T47D (cell line): ENCODE measurements around the gene SH3PXD2A.
A peak's percentile ranks its signal among the peaks of the same experiment; 100 is the strongest.
"Not testable (repeated sequence)": the region's sequence is repeated elsewhere in the genome, so short reads cannot be mapped to it uniquely, and the experiment has no call there.

Experiments used
- DNase-seq, 2 experiments: peaks; one replicate each; pipeline versions ENCODE4 v3.0.0 to v3.0.0-alpha.2; 2011 to 2012; ENCODE audit warnings: low read depth in 1 of 2, low spot score in 1 of 2
- JUND ChIP-seq: IDR thresholded peaks from 2 replicates; pipeline ENCODE4 v1.6.1; 2012; ENCODE audit warnings: low read depth
- in situ Hi-C: cut with HindIII; loops from 2 replicates; pipeline ENCODE4 v1.10.0; 2016; ENCODE audit warnings: low sequenced_read_pairs, low pct_unique_long_range_greater_than_20kb

Gene SH3PXD2A

DNA sequence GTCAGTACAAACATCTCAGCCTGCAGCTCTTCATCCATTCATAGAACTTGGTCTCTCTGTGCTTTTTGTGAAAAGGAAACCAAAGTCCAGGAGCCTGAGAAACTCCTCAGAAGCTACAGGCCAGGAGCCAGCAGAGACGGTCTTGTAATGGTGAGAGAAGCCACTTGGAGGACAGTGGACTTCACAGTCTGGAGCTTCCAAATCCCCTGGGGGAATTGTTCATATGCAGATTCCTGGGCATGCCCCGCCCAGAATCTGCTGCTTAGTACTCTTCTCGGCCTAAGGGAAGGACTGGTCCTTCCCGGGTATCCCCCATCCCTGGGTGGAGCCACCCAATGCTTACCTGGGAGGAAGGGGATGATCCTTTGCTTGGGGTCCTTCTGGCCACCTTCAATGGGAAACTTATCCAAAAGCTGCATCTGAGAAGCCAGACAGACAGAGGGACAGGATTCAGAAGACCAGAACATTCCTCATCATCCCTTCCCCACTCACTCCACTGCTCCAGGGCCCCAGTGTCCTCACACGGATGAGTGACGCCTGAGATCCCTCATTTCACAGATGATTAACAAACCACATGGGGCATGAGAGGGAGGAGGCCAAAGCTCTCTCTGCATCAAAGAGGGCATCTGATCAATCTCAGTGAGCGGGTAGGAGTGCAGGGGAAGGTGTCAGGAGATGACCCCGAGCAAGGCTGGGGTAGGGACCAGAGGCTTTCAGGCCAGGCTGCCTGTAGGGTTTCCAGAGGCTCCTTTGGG is 88.4 kb downstream of the SH3PXD2A start:
- TF ChIP-seq JUND: no peak
- no peak for DNase-seq
- in situ Hi-C loops: no loop called here

DNA sequence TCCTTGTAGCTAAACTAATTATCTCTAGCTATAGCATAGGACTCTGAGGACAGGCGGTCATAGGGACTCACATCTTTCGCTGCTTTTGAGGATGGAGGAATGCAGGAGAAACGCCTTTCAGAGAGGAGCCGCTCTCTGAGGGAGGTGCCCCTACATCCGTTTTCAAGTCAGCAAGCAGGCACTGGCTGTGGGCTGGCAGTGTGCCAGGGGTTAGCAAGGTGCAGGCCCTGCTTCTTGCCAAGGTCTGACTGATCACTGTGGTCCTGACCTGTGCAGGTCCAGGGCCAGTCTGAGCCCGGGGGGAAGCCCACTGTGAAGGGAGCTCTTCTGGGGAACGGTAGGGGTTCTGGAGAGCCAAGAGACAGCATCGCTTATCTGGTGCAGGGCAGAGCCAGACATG is 89.4 kb downstream of the SH3PXD2A start:
- no peak for TF ChIP-seq JUND
- in situ Hi-C loops: no loop called here
- no peak for DNase-seq

DNA sequence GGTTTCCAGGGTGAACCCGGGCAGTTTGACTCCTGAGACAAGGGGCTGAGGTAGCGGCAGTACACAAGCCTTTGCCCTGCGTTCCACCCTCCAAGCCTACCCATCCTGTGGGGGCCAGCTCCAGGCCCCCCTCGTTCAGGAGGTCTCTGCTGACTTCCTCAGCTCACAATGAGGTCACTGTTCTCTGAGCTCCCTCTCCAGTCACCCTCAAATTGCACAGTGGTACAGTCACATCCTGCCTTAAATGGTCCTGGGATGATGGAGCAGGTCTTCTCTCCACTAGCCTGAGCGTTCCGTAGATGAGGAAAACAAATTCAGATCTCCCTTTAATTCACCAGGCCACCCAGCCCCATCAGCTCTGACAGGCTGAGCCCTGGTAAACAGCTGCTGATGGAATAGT is 90.2 kb downstream of the SH3PXD2A start:
- no peak for DNase-seq
- in situ Hi-C loops: no loop called here
- TF ChIP-seq JUND: no peak

DNA sequence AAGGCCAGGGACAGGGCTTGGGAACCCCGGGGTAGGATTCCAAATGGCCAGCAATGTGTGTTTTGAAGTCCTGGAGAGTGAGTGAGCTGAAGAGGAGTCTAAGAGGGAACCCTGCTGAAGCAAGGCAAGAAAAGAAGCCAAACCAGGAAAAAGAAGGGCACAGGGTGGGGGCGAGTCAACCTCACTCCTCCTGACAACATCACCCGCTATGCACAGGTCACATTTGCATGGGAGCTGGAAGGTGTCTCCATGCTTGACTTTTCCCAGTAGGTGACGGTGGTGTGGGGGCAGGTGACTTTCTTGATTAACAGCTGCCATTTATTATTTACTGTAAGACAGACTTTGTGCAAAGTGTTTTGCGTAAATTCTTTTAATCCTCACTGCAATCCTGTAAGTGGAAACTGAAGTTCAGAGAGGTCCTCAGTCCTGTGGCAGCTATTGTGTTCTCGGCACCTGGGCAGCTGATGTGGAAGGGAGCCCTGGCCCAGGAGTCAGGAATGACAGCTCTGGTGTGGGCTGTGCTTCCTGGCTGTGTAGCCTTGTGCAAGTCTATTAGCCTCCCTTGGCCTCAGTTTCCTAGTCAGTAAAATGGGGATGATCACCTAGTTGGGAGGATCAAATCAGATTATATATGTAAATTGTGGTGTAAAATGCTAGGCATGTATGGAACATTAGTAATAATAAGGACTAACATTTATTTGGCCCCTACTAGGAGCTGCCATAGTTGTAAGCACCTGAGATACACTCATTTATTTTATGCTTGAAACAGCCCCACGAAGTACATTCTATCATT is 90.9 kb downstream of the SH3PXD2A start:
- no peak for DNase-seq
- no peak for TF ChIP-seq JUND
- in situ Hi-C loops: no loop called here

DNA sequence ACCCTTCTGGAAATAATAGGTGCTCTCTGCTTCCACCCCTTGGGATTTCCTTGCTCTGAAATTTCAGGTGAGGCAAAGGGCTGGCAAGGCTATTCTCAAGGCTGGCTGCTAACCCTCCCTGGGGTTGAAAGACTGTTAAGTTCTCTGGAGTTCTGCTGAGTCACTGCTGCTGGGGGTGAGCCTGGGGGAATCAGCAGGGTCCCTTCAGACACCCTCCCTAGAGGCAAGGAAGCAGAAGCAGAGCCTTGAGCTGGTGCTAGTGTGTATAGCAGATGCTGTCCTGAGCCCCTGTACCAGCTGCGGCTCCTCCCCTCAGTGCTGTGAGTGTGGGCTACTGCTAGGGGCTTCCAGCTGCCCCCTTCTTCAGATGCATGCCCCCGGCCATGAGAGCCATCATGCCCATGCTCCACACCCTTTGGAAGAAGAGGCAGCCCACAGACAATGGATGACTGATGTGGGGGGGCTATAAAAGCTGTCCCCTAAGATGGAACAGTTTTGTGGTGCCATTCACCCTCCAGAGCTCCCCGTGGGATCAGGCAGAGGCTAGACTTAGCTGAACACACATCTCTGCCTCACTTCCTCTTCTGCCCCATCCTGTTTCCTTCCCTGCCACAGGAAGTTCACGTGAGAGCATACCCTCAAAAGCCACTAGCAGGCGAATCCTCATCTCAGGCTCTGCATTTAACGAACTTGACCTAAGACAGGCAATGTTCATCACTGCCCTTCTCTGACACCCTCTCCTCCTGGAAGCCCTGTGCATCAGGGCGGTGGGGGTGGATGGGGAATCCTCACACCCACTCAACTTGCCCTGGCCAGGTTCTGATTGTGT is 91.8 kb downstream of the SH3PXD2A start:
- no peak for TF ChIP-seq JUND
- in situ Hi-C loops: no loop called here
- DNase-seq: no peak

DNA sequence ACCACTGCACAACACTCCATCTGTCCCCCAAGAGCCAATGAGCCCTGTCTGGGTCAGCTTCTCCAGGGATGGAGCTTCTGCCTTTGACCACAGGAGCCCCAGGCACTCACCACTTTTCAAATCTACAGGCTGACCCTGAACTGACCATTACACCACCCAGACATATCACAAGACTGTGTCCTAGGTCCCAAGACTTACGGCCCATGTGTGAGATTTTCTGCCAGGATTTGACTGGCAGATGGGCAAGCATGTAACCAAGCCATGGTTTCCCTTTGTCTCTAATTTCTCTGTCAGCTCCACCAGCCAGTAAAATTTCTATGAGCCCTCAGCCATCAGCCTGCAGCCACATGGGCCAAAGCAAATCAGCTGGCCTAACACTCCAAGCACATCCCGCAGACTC is 92.5 kb downstream of the SH3PXD2A start:
- in situ Hi-C loops: no loop called here
- TF ChIP-seq JUND: no peak
- DNase-seq: no peak

DNA sequence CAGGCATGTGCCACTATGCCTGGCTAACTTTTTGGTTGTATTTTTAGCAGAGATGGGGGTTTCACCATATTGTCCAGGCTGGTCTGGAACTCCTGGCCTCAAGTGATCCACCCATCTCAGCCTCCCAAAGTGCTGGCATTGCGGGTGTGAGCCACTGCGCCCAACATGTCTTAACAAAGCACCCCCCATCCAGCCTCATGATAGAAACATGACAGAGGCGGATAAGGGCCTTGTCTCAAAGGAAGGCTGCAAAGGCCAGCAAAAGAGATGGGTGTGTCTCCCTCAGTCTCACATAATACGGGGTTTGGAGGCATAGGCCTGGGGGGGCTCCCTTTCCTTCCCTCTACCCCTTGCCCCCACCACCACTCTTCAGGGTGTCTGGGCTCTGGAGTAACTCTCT is 93.2 kb downstream of the SH3PXD2A start:
- no peak for TF ChIP-seq JUND
- in situ Hi-C loops: no loop called here
- no peak for DNase-seq

DNA sequence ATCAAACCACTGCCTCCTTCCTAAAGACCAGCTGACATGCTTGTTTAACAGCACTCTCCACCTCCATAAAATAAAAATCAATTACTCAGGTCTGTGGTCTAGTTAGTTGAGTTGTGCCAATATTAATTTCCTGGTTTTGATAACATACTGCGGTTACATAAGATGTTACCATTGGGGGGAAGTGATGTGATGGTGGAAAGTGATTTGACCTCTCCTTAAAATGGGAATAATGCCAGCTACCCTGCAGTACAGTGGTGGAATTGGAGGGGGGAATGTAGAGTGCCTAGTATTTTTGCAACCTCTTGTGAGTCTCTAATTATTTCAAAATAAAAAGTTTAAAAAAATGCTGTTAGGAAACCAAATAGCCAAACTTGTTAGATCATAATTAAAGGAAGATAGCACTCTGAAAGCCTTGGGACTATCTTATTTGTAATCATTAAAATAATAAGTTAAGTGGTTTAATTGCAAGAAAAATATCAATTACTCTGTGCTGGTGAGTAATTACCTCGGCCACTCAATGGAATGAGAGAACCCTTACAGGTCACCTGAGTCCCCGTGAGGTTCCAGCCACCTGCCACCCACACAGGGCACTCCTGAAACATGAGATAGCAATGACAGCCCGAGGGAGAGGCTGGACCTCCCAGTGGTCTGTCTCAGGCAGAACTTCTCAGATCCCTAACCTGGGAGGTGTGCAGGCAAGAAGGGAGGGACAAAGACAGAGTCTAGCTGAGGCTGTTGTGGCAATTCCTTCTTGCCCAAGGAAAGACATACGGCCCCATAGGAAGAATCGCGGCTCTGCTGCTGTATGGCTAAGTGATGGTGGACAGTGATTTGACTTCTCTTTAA is 94.1 kb downstream of the SH3PXD2A start:
- no peak for DNase-seq
- no peak for TF ChIP-seq JUND
- in situ Hi-C loops: no loop called here

DNA sequence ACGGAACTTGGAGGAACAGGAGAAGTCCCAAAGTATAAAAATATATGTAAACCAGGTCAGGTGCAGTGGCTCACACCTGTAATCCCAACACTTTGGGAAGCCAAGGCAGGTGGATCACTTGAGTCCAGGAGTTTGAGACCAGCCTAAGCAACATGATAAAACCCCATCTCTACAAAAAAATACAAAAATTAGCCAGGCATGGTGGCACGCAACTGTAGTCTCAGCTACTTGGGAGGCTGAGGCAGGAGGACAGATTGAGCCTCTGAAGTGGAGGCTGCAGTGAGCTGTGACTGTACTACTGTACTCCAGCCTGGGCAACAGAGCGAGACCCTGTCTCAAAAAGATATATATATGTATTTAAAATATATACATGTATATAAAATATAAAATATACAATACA is 95.1 kb downstream of the SH3PXD2A start:
- DNase-seq, in situ Hi-C loops: not testable (repeated sequence)

DNA sequence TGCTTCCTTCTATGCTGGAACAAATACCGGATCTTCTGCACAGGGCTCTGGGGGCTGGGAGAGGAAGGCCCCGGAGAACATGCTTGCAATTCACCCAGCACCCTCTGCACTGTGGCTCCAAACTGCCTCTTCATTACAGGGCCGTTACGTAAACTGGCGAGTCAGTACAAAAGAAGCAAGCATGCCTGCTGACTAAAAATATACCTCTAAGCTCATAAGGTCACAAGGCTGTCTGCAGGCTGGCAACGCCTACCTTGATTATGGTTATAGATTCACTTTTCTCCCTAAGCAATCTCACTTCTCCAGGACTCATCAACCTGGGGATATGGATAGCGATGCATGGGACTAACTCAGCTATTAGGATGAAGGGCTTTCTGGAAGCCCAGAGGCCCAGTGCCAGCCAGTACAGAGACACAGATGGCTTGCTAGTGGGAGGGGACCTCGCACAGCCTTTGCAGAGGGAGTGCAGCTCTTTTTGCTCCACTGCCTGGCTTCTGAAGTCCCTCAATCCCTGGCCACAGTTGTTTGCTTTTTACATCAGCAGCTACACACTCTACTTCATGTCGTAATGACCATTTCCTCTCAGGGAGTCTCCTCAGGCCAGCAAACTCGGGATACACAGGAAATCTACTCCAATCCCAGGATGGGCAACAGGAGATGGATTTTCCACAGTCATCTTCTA is 96.1 kb downstream of the SH3PXD2A start:
- no peak for TF ChIP-seq JUND
- in situ Hi-C loops: no loop called here
- DNase-seq: no peak

DNA sequence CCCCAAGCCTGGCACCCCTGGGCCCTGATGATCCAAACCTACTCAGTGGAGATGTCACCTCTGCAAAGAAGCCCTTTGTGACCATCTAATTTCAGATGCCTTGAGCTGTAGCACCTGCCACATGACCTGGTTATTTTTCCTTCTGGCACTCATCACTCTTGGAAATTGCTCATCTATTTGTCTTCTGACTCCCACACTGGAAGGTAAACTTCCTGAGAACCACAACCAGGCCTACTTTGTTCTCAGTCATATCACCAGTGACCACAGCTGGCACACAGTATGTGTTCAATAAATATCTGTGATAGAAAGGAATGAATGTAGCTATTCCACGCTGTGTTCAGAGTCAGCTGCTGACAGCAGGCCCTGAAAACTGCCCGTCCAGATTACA is 97.1 kb downstream of the SH3PXD2A start:
- in situ Hi-C loops: no loop called here
- peak in 1 of 2 experiments; percentile 44 for DNase-seq
- TF ChIP-seq JUND: no peak
